Brain microvascular endothelial cell (primary cell): Measurements from ENCODE around the gene SIAH1.
A peak's percentile ranks its signal among the peaks of the same experiment; 100 is the strongest.

Experiments used
- DNase-seq: peaks from one replicate; pipeline ENCODE4 v3.0.0-alpha.2; 2020
- H3K27ac ChIP-seq: fragments of 250-450 bp; sonication (Bioruptor Pico); 2 replicates; pipeline ENCODE4 v1.5.1; 2020; ENCODE audit warnings: mild to moderate bottlenecking, moderate library complexity
- H3K27me3 ChIP-seq: fragments of 250-450 bp; sonication (Bioruptor Pico); replicated peaks from 2 replicates; pipeline ENCODE4 v1.5.1; 2020; ENCODE audit warnings: mild to moderate bottlenecking
- H3K36me3 ChIP-seq: fragments of 250-450 bp; sonication (Bioruptor Pico); replicated peaks from 2 replicates; pipeline ENCODE4 v1.5.1; 2020; ENCODE audit warnings: mild to moderate bottlenecking
- H3K4me3 ChIP-seq: 2 replicates; pipeline ENCODE4 v1.5.1; 2011; ENCODE audit warnings: low read depth, mild to moderate bottlenecking, control low read depth, low read length, moderate library complexity
- in situ Hi-C: cut with HindIII; loops from 2 replicates; pipeline ENCODE4 v1.10.0; 2017; ENCODE audit warnings: low sequenced_read_pairs, low pct_ligation_motif_present
- TF ChIP-seq, protein P1 (sequence below): IDR thresholded peaks from 2 replicates; pipeline ENCODE4 v1.5.1; 2011; ENCODE audit warnings: low read depth, mild to moderate bottlenecking, moderate library complexity, low read length, control low read depth, inconsistent platforms; ENCODE audit errors: missing control alignments

Gene SIAH1

DNA sequence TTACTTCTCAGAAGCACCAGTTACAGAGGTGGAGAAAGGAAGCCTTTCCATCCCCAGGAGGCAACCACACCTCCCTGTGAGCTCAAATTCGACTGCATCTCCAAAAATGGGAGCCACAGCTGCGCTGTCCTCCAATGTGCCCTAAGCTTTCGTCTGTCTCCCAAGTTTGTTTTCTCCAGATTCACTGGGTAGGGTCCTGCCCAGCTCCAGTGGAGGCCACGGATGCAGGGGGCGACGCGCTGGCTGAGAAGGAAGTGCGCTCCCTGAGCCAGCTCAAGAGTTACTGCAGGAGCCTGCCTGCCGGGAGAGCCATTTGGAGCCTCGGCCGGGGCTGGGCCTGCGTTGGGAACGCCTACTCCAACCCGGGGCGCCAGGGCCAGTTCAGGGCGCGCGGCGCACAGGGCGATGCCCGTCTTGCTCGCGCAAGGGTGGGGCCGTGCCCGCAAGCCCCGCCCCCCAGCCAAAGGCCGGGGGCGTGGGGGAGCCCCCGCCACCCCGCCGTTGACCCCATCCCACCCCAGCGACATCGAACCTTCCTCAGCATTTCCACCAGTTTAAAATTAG, 19.5 kb downstream of the SIAH1 start:
- peaks cover 9% of the 10 kb centered on the region for H3K36me3 ChIP-seq
- H3K27me3 ChIP-seq = no peaks in the 10 kb centered on the region
- TF ChIP-seq, protein P1, sequence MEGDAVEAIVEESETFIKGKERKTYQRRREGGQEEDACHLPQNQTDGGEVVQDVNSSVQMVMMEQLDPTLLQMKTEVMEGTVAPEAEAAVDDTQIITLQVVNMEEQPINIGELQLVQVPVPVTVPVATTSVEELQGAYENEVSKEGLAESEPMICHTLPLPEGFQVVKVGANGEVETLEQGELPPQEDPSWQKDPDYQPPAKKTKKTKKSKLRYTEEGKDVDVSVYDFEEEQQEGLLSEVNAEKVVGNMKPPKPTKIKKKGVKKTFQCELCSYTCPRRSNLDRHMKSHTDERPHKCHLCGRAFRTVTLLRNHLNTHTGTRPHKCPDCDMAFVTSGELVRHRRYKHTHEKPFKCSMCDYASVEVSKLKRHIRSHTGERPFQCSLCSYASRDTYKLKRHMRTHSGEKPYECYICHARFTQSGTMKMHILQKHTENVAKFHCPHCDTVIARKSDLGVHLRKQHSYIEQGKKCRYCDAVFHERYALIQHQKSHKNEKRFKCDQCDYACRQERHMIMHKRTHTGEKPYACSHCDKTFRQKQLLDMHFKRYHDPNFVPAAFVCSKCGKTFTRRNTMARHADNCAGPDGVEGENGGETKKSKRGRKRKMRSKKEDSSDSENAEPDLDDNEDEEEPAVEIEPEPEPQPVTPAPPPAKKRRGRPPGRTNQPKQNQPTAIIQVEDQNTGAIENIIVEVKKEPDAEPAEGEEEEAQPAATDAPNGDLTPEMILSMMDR = no peak
- H3K4me3 ChIP-seq = peak overlapping the region; percentile 66
- in situ Hi-C loops = no loop called here
- H3K27ac ChIP-seq = peak overlapping the region; percentile 81
- peak; percentile 62 for DNase-seq

DNA sequence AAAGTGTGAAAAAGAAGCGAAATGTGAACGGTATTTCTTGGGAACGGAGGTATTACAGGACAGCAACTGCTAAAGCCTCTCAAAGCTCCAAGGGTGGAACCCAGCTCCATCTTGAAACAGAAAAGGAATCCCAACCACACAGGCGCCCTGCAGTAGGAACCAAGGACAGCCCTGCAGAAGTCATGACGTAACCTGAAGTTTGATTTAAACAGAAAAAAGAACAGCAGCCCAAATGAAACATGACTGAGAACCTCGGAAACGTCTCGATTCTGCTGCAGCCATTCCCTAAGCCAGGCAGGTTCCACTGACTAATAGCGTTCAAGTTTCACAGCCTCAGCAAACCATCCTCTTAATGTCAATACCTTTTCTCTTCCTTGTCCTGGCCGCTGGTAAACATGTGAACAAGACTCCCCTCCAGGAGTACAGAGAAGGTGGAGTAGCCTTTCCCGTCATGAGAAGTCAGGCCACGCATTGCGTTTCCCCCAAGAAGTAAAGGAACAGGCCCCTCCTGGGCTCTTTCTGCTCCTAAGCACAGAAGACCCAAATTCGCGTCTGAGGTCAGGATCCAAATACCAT, 20.1 kb downstream of the SIAH1 start:
- peaks cover 9% of the 10 kb centered on the region for H3K36me3 ChIP-seq
- TF ChIP-seq, protein P1 = no peak
- in situ Hi-C loops = no loop called here
- DNase-seq = no peak
- peak overlapping the region; percentile 81 for H3K27ac ChIP-seq
- H3K4me3 ChIP-seq = peak overlapping the region; percentile 66
- H3K27me3 ChIP-seq = no peaks in the 10 kb centered on the region

DNA sequence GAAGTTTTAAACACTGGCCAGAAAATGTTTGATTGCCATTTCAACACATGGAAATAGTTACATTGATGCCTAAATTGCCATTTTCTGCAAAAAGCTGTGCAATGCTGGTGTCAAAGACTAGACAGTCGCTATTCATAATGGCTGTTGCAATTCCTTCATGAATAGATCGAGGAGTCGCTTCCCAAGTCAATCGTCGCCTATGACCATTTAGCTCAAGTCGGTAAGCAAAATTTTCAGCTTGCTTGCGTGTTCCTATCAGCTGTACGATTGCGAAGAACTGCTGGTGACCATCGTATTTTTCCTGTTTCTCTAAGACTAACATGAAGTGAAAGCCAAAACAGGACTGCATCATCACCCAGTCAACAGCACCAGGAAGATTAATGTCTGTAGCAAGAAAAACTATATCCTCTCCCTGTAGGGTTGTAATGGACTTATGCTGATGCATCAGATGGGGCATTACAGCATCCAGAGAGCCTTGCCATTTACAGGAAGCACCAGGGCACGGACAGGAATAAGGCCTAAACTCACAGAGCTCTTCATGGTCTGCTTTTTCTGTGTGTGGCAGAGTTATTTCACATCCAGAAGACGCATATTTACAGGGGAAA, 23.6 kb downstream of the SIAH1 start:
- TF ChIP-seq, protein P1 = no peak
- DNase-seq = no peak
- Histone ChIP-seq H3K27ac (no peak overlapping the region), H3K27me3 (no peaks in the 10 kb centered on the region), H3K36me3 (peaks cover 13% of the 10 kb centered on the region), H3K4me3 (no peak overlapping the region)
- in situ Hi-C loops = no loop called here

DNA sequence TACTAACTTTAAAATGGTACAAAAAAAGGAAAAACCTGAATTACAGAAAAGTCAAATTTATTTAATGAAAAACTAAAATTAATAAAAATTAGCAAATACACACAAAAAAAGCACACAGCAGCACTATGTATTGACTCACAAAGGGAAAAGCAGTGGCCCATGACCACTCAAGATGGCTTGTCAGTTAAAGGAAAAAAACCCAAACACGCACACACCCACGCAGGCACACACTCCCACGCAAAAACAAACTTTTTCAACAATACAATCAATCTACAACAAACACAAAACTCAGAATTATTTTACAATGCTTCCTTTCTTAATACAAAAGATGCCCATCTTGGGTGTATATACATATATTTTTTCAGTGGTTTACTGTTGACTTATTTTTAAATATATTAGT, 24.2 kb downstream of the SIAH1 start:
- H3K36me3 ChIP-seq = peaks cover 13% of the 10 kb centered on the region
- TF ChIP-seq, protein P1 = no peak
- no peak for DNase-seq
- H3K27me3 ChIP-seq = no peaks in the 10 kb centered on the region
- no peak overlapping the region for H3K27ac ChIP-seq
- no peak overlapping the region for H3K4me3 ChIP-seq
- in situ Hi-C loops = no loop called here

DNA sequence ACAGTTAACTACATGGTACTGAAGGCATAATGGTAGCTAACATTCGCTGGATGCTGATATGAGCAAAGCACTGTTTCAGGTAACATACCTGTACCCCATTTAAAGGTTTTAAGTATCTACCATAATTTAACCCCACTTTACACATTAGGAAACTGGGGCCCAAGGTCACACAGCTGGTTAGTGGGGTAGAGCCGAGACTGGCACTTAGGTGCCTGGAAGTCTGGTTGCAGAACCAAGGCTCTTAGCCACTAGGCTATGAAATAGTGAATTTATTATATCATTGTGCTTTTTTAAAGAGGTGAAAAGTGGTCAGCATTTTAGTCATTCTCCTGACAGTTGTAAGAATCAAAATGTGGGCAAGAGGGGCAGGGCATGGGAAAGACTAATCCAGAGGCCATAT, 25.2 kb downstream of the SIAH1 start:
- peaks cover 15% of the 10 kb centered on the region for H3K36me3 ChIP-seq
- no peak overlapping the region for H3K4me3 ChIP-seq
- no peak for DNase-seq
- TF ChIP-seq, protein P1 = no peak
- in situ Hi-C loops = no loop called here
- no peaks in the 10 kb centered on the region for H3K27me3 ChIP-seq
- no peak overlapping the region for H3K27ac ChIP-seq

DNA sequence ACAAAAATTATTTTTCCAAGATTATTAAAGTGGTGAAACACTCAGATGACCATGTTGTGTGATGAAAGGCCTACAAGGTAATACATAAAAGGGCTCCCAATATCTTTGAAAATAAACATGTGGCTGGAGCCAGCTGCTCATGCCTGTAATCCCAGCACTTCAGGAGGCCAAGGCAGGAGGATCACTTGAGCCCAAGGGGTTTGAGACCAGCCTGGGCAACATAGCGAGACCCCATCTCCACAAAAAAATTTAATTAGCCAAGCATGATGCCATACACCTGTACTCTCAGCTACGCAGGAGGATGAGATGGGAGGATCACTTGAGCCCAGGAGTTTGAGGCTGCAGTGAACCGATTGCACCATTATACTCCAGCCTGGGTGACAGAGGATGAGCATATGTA, 26.8 kb downstream of the SIAH1 start:
- no peak for DNase-seq
- in situ Hi-C loops = no loop called here
- no peak overlapping the region for H3K4me3 ChIP-seq
- no peaks in the 10 kb centered on the region for H3K27me3 ChIP-seq
- TF ChIP-seq, protein P1 = no peak
- peaks cover 16% of the 10 kb centered on the region for H3K36me3 ChIP-seq
- H3K27ac ChIP-seq = no peak overlapping the region
